SK-N-SH treated with all-trans-retinoic acid at 6 μM for 48 hours (cell line): ENCODE measurements around the gene TBC1D22B.

Experiments
- ATAC-seq: fragments of 200-7000 bp; cut with Tn5 transposase; 3 replicates; pipeline ENCODE4 v1.9.1; 2020; ENCODE audit warnings: mild to moderate bottlenecking, moderate library complexity
- ARNTL ChIP-seq: fragments of 450-650 bp; formaldehyde crosslinking; IDR thresholded peaks from 2 replicates; pipeline ENCODE4 v1.5.0; 2020; ENCODE audit warnings: low read depth, mild to moderate bottlenecking, moderate library complexity, borderline replicate concordance
- CREB5 ChIP-seq: fragments of 250-450 bp; sonication (Bioruptor Pico); IDR thresholded peaks from 2 replicates; pipeline ENCODE4 v1.5.1; 2020; ENCODE audit warnings: low read depth, mild to moderate bottlenecking, moderate library complexity
- CSDC2 ChIP-seq: fragments of 250-450 bp; sonication (Bioruptor Pico); IDR thresholded peaks from 2 replicates; pipeline ENCODE4 v1.5.0; 2020; ENCODE audit warnings: mild to moderate bottlenecking, moderate library complexity
- CSRNP3 ChIP-seq: fragments of 250-450 bp; sonication (Bioruptor Pico); IDR thresholded peaks from 2 replicates; pipeline ENCODE4 v1.5.1; 2021; ENCODE audit warnings: mild to moderate bottlenecking, moderate library complexity
- ESRRG ChIP-seq: fragments of 250-450 bp; sonication (Bioruptor Pico); IDR thresholded peaks from 2 replicates; pipeline ENCODE4 v1.6.1; 2021; ENCODE audit warnings: mild to moderate bottlenecking
- GLIS3 ChIP-seq: fragments of 250-450 bp; sonication (Bioruptor Pico); IDR thresholded peaks from 2 replicates; pipeline ENCODE4 v1.5.0; 2020; ENCODE audit warnings: mild to moderate bottlenecking, moderate library complexity
- ISL1 ChIP-seq: fragments of 250-450 bp; sonication (Bioruptor Pico); IDR thresholded peaks from 2 replicates; pipeline ENCODE4 v2.1.2; 2022; ENCODE audit warnings: mild to moderate bottlenecking, moderate library complexity
- OSR1 ChIP-seq: fragments of 250-450 bp; sonication (Bioruptor Pico); IDR thresholded peaks from 2 replicates; pipeline ENCODE4 v1.8.0; 2022; ENCODE audit warnings: moderate library complexity, mild to moderate bottlenecking, inconsistent platforms
- POU6F1 ChIP-seq: fragments of 250-450 bp; sonication (Bioruptor Pico); IDR thresholded peaks from 2 replicates; pipeline ENCODE4 v1.8.0; 2021; ENCODE audit warnings: low read depth, mild to moderate bottlenecking, moderate library complexity, borderline replicate concordance
- PPARA ChIP-seq: fragments of 250-450 bp; sonication (Bioruptor Pico); IDR thresholded peaks from 2 replicates; pipeline ENCODE4 v1.5.0; 2020; ENCODE audit warnings: mild to moderate bottlenecking, borderline replicate concordance
- RARB ChIP-seq: fragments of 250-450 bp; sonication (Bioruptor Pico); IDR thresholded peaks from 2 replicates; pipeline ENCODE4 v1.8.0; 2021; ENCODE audit warnings: mild to moderate bottlenecking, moderate library complexity
- SNAI2 ChIP-seq: fragments of 250-450 bp; sonication (Bioruptor Pico); IDR thresholded peaks from 2 replicates; pipeline ENCODE4 v1.5.0; 2020; ENCODE audit warnings: mild to moderate bottlenecking, moderate library complexity
- TCF4 ChIP-seq: fragments of 250-450 bp; sonication (Bioruptor Pico); IDR thresholded peaks from 2 replicates; pipeline ENCODE4 v1.8.0; 2021; ENCODE audit warnings: mild to moderate bottlenecking, moderate library complexity, borderline replicate concordance
- TOX ChIP-seq: fragments of 250-450 bp; sonication (Bioruptor Pico); IDR thresholded peaks from 2 replicates; pipeline ENCODE4 v1.8.0; 2021; ENCODE audit warnings: mild to moderate bottlenecking, moderate library complexity, borderline replicate concordance
- TSHZ2 ChIP-seq: fragments of 250-450 bp; sonication (Bioruptor Pico); IDR thresholded peaks from 2 replicates; pipeline ENCODE4 v1.5.0; 2020; ENCODE audit warnings: mild to moderate bottlenecking, moderate library complexity
- ZFP3 ChIP-seq: fragments of 250-450 bp; sonication (Bioruptor Pico); IDR thresholded peaks from 2 replicates; pipeline ENCODE4 v1.5.0; 2020; ENCODE audit warnings: mild to moderate bottlenecking, moderate library complexity
- ZFP30 ChIP-seq: fragments of 450-650 bp; formaldehyde crosslinking; IDR thresholded peaks from 2 replicates; pipeline ENCODE4 v1.5.0; 2022; ENCODE audit warnings: mild to moderate bottlenecking, moderate library complexity
- ZNF70 ChIP-seq: fragments of 450-650 bp; formaldehyde crosslinking; IDR thresholded peaks from 2 replicates; pipeline ENCODE4 v1.5.0; 2020; ENCODE audit warnings: mild to moderate bottlenecking, moderate library complexity
- TF ChIP-seq, protein P1 (sequence below): fragments of 250-450 bp; sonication (Bioruptor Pico); IDR thresholded peaks from 2 replicates; pipeline ENCODE4 v1.8.0; 2020; ENCODE audit warnings: mild to moderate bottlenecking, moderate library complexity, borderline replicate concordance

The TBC1D22B gene

DNA sequence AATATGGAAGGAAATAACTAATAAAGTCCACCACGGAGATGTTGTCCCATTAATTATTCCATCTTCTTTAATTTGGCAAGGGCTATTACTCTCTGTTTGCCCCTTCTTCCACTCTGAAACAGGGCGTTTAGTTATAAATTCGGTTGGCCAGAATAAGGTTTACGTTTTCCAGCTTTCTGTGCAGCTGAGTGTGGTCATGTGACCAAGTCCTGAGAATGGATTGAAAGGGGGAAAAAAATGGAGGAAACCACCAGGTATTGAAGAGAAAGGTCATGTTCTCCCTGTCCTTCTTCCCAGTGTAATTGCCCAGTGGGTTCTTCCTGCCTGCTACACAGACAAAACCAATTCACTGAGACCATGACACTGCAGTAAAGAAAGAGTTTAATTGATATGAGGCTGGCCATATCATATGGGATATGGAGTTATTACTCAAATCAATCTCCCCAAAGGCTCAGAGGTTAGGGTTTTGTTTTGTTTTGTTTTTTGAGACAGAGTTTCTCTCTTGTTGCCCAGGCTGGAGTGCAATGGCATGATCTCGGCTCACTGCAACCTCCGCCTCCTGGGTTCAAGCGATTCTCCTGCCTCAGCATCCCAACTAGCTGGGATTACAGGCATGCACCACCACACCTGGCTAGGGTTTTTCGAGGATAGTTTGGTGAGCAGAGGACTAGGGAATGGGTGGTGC is 14.3 kb upstream of the TBC1D22B start:
- TF ChIP-seq ZFP3 (CRISPR knock-in tag) (peak; percentile 19; the same call in 1 of the 2 replicates), ISL1 (CRISPR knock-in tag) (no peak), SNAI2 (CRISPR knock-in tag) (no peak)
- no peak for ATAC-seq

GRCh38 chr6:37243816-37244370 is 13.7 kb upstream of the TBC1D22B start:
- ATAC-seq: no peak
- TF ChIP-seq OSR1 (CRISPR knock-in tag) (no peak), GLIS3 (CRISPR knock-in tag) (no peak), CREB5 (CRISPR knock-in tag) (no peak)
- TF ChIP-seq, all 23 proteins: peak for 0

- TF ChIP-seq GLIS3 (CRISPR knock-in tag) (no peak), SNAI2 (CRISPR knock-in tag) (peak; percentile 93), TOX (CRISPR knock-in tag) (peak; percentile 51; the same call in 1 of the 2 replicates), ISL1 (CRISPR knock-in tag) (peak; percentile 62), ESRRG (CRISPR knock-in tag) (no peak), CSDC2 (CRISPR knock-in tag) (peak; percentile 78), ZFP3 (CRISPR knock-in tag) (peak; percentile 80), PPARA (no peak), CSRNP3 (CRISPR knock-in tag) (no peak), OSR1 (CRISPR knock-in tag) (no peak), RARB (no peak), TCF4 (CRISPR knock-in tag) (0 out of 2 replicates have a peak, but pooled peaks have one; percentile 20), TSHZ2 (CRISPR knock-in tag) (no peak), ARNTL (CRISPR knock-in tag) (no peak), CREB5 (CRISPR knock-in tag) (no peak), ZNF70 (CRISPR knock-in tag) (no peak), POU6F1 (CRISPR knock-in tag) (no peak), ZFP30 (CRISPR knock-in tag) (no peak)
- TF ChIP-seq, protein P1, sequence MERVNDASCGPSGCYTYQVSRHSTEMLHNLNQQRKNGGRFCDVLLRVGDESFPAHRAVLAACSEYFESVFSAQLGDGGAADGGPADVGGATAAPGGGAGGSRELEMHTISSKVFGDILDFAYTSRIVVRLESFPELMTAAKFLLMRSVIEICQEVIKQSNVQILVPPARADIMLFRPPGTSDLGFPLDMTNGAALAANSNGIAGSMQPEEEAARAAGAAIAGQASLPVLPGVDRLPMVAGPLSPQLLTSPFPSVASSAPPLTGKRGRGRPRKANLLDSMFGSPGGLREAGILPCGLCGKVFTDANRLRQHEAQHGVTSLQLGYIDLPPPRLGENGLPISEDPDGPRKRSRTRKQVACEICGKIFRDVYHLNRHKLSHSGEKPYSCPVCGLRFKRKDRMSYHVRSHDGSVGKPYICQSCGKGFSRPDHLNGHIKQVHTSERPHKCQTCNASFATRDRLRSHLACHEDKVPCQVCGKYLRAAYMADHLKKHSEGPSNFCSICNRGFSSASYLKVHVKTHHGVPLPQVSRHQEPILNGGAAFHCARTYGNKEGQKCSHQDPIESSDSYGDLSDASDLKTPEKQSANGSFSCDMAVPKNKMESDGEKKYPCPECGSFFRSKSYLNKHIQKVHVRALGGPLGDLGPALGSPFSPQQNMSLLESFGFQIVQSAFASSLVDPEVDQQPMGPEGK (CRISPR knock-in tag): no peak
- TF ChIP-seq, all 23 proteins: peak for 6
- ATAC-seq: peak; percentile 69
These were observed 12.9 kb upstream of the TBC1D22B start for GRCh38 chr6:37244430-37245310.
